ENCODE measurements around the gene CCPG1.

GRCh38 chr15:55358471-55358870 is 49.7 kb downstream of the CCPG1 start:
- no peak for TF ChIP-seq CTCF (IDR thresholded peaks at IDR 0.05; ENCODE audit: insufficient read depth, low read depth, low read length)
- no peak for TF ChIP-seq EZH2 (IDR thresholded peaks at IDR 0.05; ENCODE audit: insufficient read depth, low read length)

Data from astrocyte (in vitro differentiated cells and primary cell).